SJCRH30 (cell line): ENCODE data around the gene PACS1. TPM values are rescaled to one million over a fixed set of nuclear protein-coding genes. Genes with fewer than 3 reads are reported as not detected.
"Not testable (repeated sequence)": the region's sequence is repeated elsewhere in the genome, so short reads cannot be mapped to it uniquely, and the experiment has no call there.

Experiments
- DNase-seq, 2 experiments: peaks; one replicate each; pipeline ENCODE4 v3.0.0-alpha.2; 2015 to 2020
- H3K27ac ChIP-seq: fragments of 250-450 bp; sonication (Bioruptor Pico); 2 replicates; pipeline ENCODE4 v1.5.1; 2020; ENCODE audit warnings: mild to moderate bottlenecking, moderate library complexity
- H3K27me3 ChIP-seq: fragments of 250-450 bp; sonication (Bioruptor Pico); 2 replicates; pipeline ENCODE4 v1.5.1; 2020; ENCODE audit warnings: mild to moderate bottlenecking, moderate library complexity
- H3K36me3 ChIP-seq: fragments of 250-450 bp; sonication (Bioruptor Pico); 2 replicates; pipeline ENCODE4 v1.5.1; 2020; ENCODE audit warnings: mild to moderate bottlenecking, moderate library complexity
- H3K4me1 ChIP-seq: fragments of 250-450 bp; sonication (Bioruptor Pico); 2 replicates; pipeline ENCODE4 v1.5.1; 2020; ENCODE audit warnings: mild to moderate bottlenecking, moderate library complexity
- H3K4me3 ChIP-seq: fragments of 250-450 bp; sonication (Bioruptor Pico); 2 replicates; pipeline ENCODE4 v1.5.1; 2020; ENCODE audit warnings: mild to moderate bottlenecking, moderate library complexity
- H3K9me3 ChIP-seq: fragments of 250-450 bp; sonication (Bioruptor Pico); replicated peaks from 2 replicates; pipeline ENCODE4 v1.5.1; 2020; ENCODE audit warnings: mild to moderate bottlenecking, moderate library complexity
- total RNA-seq: library from RNA; depleted of rRNA; stranded (reverse); fragments of >200 nt; shearing (Covaris generic); gene quantifications from 2 replicates; pipeline ENCODE4 v1.2.3, GENCODE V29; 2014

Gene PACS1
- total RNA-seq, 1 experiment from 2014 or later, result 11.8 TPM

GRCh38 chr11:66247801-66248200, 177.7 kb downstream of the PACS1 start:
- no peak overlapping the region for H3K4me3 ChIP-seq
- no peaks in the 10 kb centered on the region for H3K9me3 ChIP-seq
- no peaks in the 10 kb centered on the region for H3K27me3 ChIP-seq
- no peaks in the 10 kb centered on the region; the same call in 1 of the 2 replicates for H3K36me3 ChIP-seq
- no peak overlapping the region for H3K27ac ChIP-seq
- H3K4me1 ChIP-seq, result no peaks in the 10 kb centered on the region
- no peak for DNase-seq

GRCh38 chr11:66248903-66249302, 178.8 kb downstream of the PACS1 start:
- H3K9me3 ChIP-seq, result no peaks in the 10 kb centered on the region
- H3K27me3 ChIP-seq, result no peaks in the 10 kb centered on the region
- H3K36me3 ChIP-seq, result no peaks in the 10 kb centered on the region; the same call in 1 of the 2 replicates
- no peaks in the 10 kb centered on the region for H3K4me1 ChIP-seq
- DNase-seq, result no peak
- H3K4me3 ChIP-seq, result no peak overlapping the region
- no peak overlapping the region for H3K27ac ChIP-seq

GRCh38 chr11:66251809-66252208, 181.7 kb downstream of the PACS1 start:
- H3K9me3 ChIP-seq, result no peaks in the 10 kb centered on the region
- H3K36me3 ChIP-seq, result no peaks in the 10 kb centered on the region; the same call in 1 of the 2 replicates
- H3K4me1 ChIP-seq, result no peaks in the 10 kb centered on the region
- no peak for DNase-seq
- no peak overlapping the region for H3K4me3 ChIP-seq
- no peak overlapping the region for H3K27ac ChIP-seq
- no peaks in the 10 kb centered on the region for H3K27me3 ChIP-seq

GRCh38 chr11:66253081-66253480, 183.0 kb downstream of the PACS1 start:
- not testable (repeated sequence) for H3K27me3 ChIP-seq, H3K27ac ChIP-seq, DNase-seq, H3K36me3 ChIP-seq, H3K4me3 ChIP-seq, H3K4me1 ChIP-seq, H3K9me3 ChIP-seq

- Histone ChIP-seq H3K27me3 (no peaks in the 10 kb centered on the region), H3K27ac (no peak overlapping the region), H3K9me3 (no peaks in the 10 kb centered on the region), H3K36me3 (no peaks in the 10 kb centered on the region; the same call in 1 of the 2 replicates), H3K4me1 (peaks cover 3% of the 10 kb centered on the region; the same call in 1 of the 2 replicates), H3K4me3 (peak overlapping the region; percentile 89)
- no peak for DNase-seq
Observed at GRCh38 chr11:66258473-66258893, 188.4 kb downstream of the PACS1 start.

- DNase-seq, result no peak
- no peaks in the 10 kb centered on the region; the same call in 1 of the 2 replicates for H3K36me3 ChIP-seq
- no peaks in the 10 kb centered on the region for H3K9me3 ChIP-seq
- H3K27ac ChIP-seq, result no peak overlapping the region
- no peak overlapping the region for H3K4me3 ChIP-seq
- H3K4me1 ChIP-seq, result peaks cover 3% of the 10 kb centered on the region; the same call in 1 of the 2 replicates
- no peaks in the 10 kb centered on the region for H3K27me3 ChIP-seq
Observed at GRCh38 chr11:66259225-66259624, 189.2 kb downstream of the PACS1 start.

- H3K4me1 ChIP-seq, result peaks cover 3% of the 10 kb centered on the region; the same call in 1 of the 2 replicates
- no peak overlapping the region for H3K27ac ChIP-seq
- H3K4me3 ChIP-seq, result no peak overlapping the region
- no peaks in the 10 kb centered on the region for H3K9me3 ChIP-seq
- no peaks in the 10 kb centered on the region for H3K27me3 ChIP-seq
- no peaks in the 10 kb centered on the region; the same call in 1 of the 2 replicates for H3K36me3 ChIP-seq
- no peak for DNase-seq
Observed at GRCh38 chr11:66259956-66260355, 189.9 kb downstream of the PACS1 start.

GRCh38 chr11:66261578-66261977, 191.5 kb downstream of the PACS1 start:
- H3K4me1 ChIP-seq, result peaks cover 3% of the 10 kb centered on the region; the same call in 1 of the 2 replicates
- H3K9me3 ChIP-seq, result no peaks in the 10 kb centered on the region
- DNase-seq, result no peak
- H3K4me3 ChIP-seq, result no peak overlapping the region
- no peaks in the 10 kb centered on the region; the same call in 1 of the 2 replicates for H3K36me3 ChIP-seq
- no peaks in the 10 kb centered on the region for H3K27me3 ChIP-seq
- H3K27ac ChIP-seq, result no peak overlapping the region

GRCh38 chr11:66262191-66262590, 192.1 kb downstream of the PACS1 start:
- no peak overlapping the region for H3K27ac ChIP-seq
- no peak for DNase-seq
- no peaks in the 10 kb centered on the region for H3K9me3 ChIP-seq
- H3K4me1 ChIP-seq, result peaks cover 3% of the 10 kb centered on the region; the same call in 1 of the 2 replicates
- no peak overlapping the region for H3K4me3 ChIP-seq
- H3K36me3 ChIP-seq, result no peaks in the 10 kb centered on the region; the same call in 1 of the 2 replicates
- no peaks in the 10 kb centered on the region for H3K27me3 ChIP-seq

GRCh38 chr11:66262696-66263095, 192.6 kb downstream of the PACS1 start:
- Histone ChIP-seq H3K9me3 (no peaks in the 10 kb centered on the region), H3K36me3 (no peaks in the 10 kb centered on the region; the same call in 1 of the 2 replicates), H3K4me3 (no peak overlapping the region), H3K27ac (no peak overlapping the region), H3K27me3 (no peaks in the 10 kb centered on the region), H3K4me1 (peaks cover 3% of the 10 kb centered on the region; the same call in 1 of the 2 replicates)
- DNase-seq, result no peak

- H3K27ac ChIP-seq, result no peak overlapping the region
- H3K36me3 ChIP-seq, result no peaks in the 10 kb centered on the region; the same call in 1 of the 2 replicates
Observed at GRCh38 chr11:66263231-66263630, 193.2 kb downstream of the PACS1 start.

GRCh38 chr11:66263785-66264184, 193.7 kb downstream of the PACS1 start:
- H3K4me3 ChIP-seq, result no peak overlapping the region
- H3K36me3 ChIP-seq, result no peaks in the 10 kb centered on the region; the same call in 1 of the 2 replicates
- H3K4me1 ChIP-seq, result peaks cover 3% of the 10 kb centered on the region; the same call in 1 of the 2 replicates
- no peak for DNase-seq
- H3K9me3 ChIP-seq, result no peaks in the 10 kb centered on the region
- H3K27me3 ChIP-seq, result no peaks in the 10 kb centered on the region
- no peak overlapping the region for H3K27ac ChIP-seq

More at GRCh38 chr11:66263231-66263630, 193.2 kb downstream of the PACS1 start:
- no peaks in the 10 kb centered on the region for H3K27me3 ChIP-seq
- no peak for DNase-seq
- H3K9me3 ChIP-seq, result no peaks in the 10 kb centered on the region
- no peak overlapping the region for H3K4me3 ChIP-seq
- H3K4me1 ChIP-seq, result peaks cover 3% of the 10 kb centered on the region; the same call in 1 of the 2 replicates

GRCh38 chr11:66264383-66264782, 194.3 kb downstream of the PACS1 start:
- Histone ChIP-seq H3K36me3 (no peaks in the 10 kb centered on the region; the same call in 1 of the 2 replicates), H3K27ac (no peak overlapping the region)
- no peak for DNase-seq

GRCh38 chr11:66264914-66265313, 194.8 kb downstream of the PACS1 start:
- H3K27me3 ChIP-seq, result no peaks in the 10 kb centered on the region
- DNase-seq, result no peak
- no peak overlapping the region for H3K27ac ChIP-seq
- H3K36me3 ChIP-seq, result no peaks in the 10 kb centered on the region; the same call in 1 of the 2 replicates
- H3K4me3 ChIP-seq, result no peak overlapping the region
- no peaks in the 10 kb centered on the region for H3K9me3 ChIP-seq
- H3K4me1 ChIP-seq, result no peaks in the 10 kb centered on the region; the same call in none of the 2 replicates

More at GRCh38 chr11:66264383-66264782, 194.3 kb downstream of the PACS1 start:
- Histone ChIP-seq H3K4me1 (peaks cover 3% of the 10 kb centered on the region), H3K4me3 (no peak overlapping the region), H3K27me3 (no peaks in the 10 kb centered on the region), H3K9me3 (no peaks in the 10 kb centered on the region)

- H3K27me3 ChIP-seq, result no peaks in the 10 kb centered on the region
- H3K4me1 ChIP-seq, result no peaks in the 10 kb centered on the region; the same call in 1 of the 2 replicates
- no peaks in the 10 kb centered on the region for H3K9me3 ChIP-seq
- no peak overlapping the region for H3K27ac ChIP-seq
- no peak overlapping the region for H3K4me3 ChIP-seq
- H3K36me3 ChIP-seq, result no peaks in the 10 kb centered on the region; the same call in 1 of the 2 replicates
- no peak for DNase-seq
Observed at GRCh38 chr11:66265531-66266377, 195.7 kb downstream of the PACS1 start.
